Ovary (tissue), 9 donors: ENCODE measurements around the gene KIAA1217. TPM values are rescaled to one million over a fixed set of nuclear protein-coding genes. Genes with fewer than 3 reads are reported as not detected.

Experiments
- DNase-seq, 5 donors: peaks; one replicate each; pipeline ENCODE4 v3.0.0-alpha.2; 2019 to 2020
- H3K27ac ChIP-seq, 2 donors: fragments of 200-600 bp; one replicate each; pipeline versions ENCODE4 v1.5.1 to v1.8.0; 2019 to 2022
- H3K27me3 ChIP-seq: fragments of 200-600 bp; one replicate; pipeline ENCODE4 v1.8.0; 2022
- H3K36me3 ChIP-seq: fragments of 200-600 bp; sonication (generic); one replicate; pipeline ENCODE4 v1.5.1; 2019
- H3K4me1 ChIP-seq: one replicate; pipeline ENCODE4 v1.8.1; 2013; ENCODE audit warnings: mild to moderate bottlenecking, moderate library complexity; ENCODE audit not compliant: insufficient read depth
- H3K4me3 ChIP-seq: fragments of 200-600 bp; sonication (generic); one replicate; pipeline ENCODE4 v1.5.1; 2017
- H3K9me3 ChIP-seq, 2 donors: fragments of 200-600 bp in 1 of 2; sonication (generic) in 1 of 2; one replicate each; pipeline versions ENCODE4 v1.5.1 to v1.8.1; 2013 to 2019; ENCODE audit warnings: mild to moderate bottlenecking in 1 of 2, moderate library complexity in 1 of 2
- EP300 ChIP-seq: sonication (generic); formaldehyde crosslinking; IDR thresholded peaks from one replicate; pipeline ENCODE4 v1.6.1; 2017; ENCODE audit warnings: antibody characterized with exemption
- POLR2A ChIP-seq: fragments of 450-650 bp; IDR thresholded peaks from one replicate; pipeline ENCODE4 v1.6.1; 2017; ENCODE audit warnings: antibody characterized with exemption, mild to moderate bottlenecking, moderate library complexity
- WGBS, 3 donors: extraction: QIAGEN DNeasy Blood & Tissue Kit in 1 of 3; methylation state at CpG; one replicate each; pipeline versions ENCODE4 v1.1.5 to v1.1.7; 2013 to 2017; 5-methylcytosine and 5-hydroxymethylcytosine counted together
- intact Hi-C, 4 donors: fragments of 100-400 bp; cut with DNase I; formaldehyde crosslinking; loops; one replicate each; pipeline versions ENCODE4 v1.11.0 to v1.15.1; 2022 to 2023
- polyA plus RNA-seq, 2 donors: library from polyadenylated mRNA; stranded (reverse); fragments of 200-250 nt in 1 of 2; fragments of 350-450 nt in 1 of 2; fragmentation: Illumina TruSeq in 1 of 2; extraction: RNeasy Lipid Tissue Mini Kit (QIAGEN cat#74804) in 1 of 2; gene quantifications; one replicate each; pipeline ENCODE4 v1.2.3, GENCODE V29; 2013 to 2014
- total RNA-seq, 7 donors: library from RNA; depleted of rRNA in 2 of 7; stranded (reverse); fragments of >200 nt in 2 of 7; fragmentation: NEBNext Ultra II Directional in 3 of 7; extraction: Animal tissue kit (Norgen Biotek cat#: 25700) in 3 of 7; gene quantifications; one replicate each; pipeline versions ENCODE4 v1.1.0 to v1.2.4, GENCODE V29; 2016 to 2023
- TF ChIP-seq, protein P1 (sequence below), 3 donors: fragments of 450-650 bp in 2 of 3; fragments of 200-600 bp in 1 of 3; IDR thresholded peaks; one replicate each; pipeline versions ENCODE4 v1.5.1 to v1.8.0; 2016 to 2022; ENCODE audit warnings: antibody characterized with exemption in 3 of 3, mild to moderate bottlenecking in 1 of 3
- donor health status: DM: no; HTN: no; CAD: no; lungs with moderate emphysema.
- donor health status: DM: no; HTN: no; CAD: no.
- donor health status: Bipolar disorder and iron deficiency.
- donor health status: DM: yes; HTN: yes; CAD: no.
- donor health status: DM: no; HTN: no; CAD: no.
- donor health status: DM: yes; HTN: yes; CAD: no.

The KIAA1217 gene
- total and polyA plus RNA-seq, 9 donors: 7.2 to 47.1 (median 23.0) TPM

DNA sequence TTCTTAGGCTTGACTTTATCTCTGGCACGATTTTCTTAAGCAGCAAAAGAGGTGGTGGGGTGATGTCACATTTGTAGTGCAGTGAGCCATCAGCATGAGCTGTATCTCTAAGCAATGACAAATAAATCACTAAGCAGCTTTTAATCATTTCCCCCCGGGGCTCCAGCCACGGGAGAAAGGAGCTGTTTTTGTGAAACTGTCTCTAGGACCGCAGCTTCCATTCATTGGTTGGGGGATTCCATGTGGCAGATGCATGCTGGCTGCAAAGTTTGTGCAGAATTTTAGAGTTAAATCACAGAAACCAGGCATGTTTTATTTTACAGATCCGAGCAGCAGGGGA lies 464 bp downstream of the KIAA1217 start:
- H3K27me3 ChIP-seq: no peaks in the 10 kb centered on the region
- 0 to 1% (median 0%) methylated on average over 5 of the region's 5 CpGs for WGBS, 3 donors
- intact Hi-C loops: loop anchor here in 1 of 4 donors (10.0 kb wide), 1 partner anchor 305 kb away; no protein-coding TSS in a partner anchor

DNA sequence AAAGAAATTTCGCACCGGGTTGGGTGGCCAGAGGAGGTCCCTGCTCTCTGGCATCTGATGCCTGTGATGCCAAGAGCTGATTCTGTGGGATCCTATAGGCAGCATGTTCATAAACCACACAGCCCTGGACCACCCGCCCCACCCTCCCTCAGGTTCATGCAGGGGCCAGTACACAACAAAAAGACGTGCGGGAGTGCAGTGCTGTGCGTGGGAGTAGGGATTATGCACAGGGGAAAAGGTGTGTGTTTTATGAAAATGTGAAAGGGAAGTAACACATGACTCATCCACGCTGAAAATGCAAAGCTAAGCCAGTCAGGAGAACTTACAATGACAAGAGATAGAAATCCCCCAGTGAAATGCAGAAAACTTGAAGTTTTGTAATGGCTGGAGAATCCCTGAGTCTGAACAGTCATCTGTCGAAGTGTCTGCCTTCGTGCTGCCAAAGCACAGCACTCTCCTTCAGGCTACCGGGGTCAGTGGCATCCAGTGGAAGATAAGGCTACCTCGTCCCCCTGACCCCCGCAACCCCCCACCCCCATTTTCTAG lies 1.1 kb downstream of the KIAA1217 start:
- Histone ChIP-seq H3K4me1 (no peaks in the 10 kb centered on the region), H3K9me3 (no peaks in the 10 kb centered on the region), H3K4me3 (peak overlapping the region; percentile 50), H3K27me3 (no peaks in the 10 kb centered on the region), H3K27ac (peak overlapping the region in 1 of 2 donors; percentile 90), H3K36me3 (no peaks in the 10 kb centered on the region)
- DNase-seq: peak in 4 of 5 donors; percentile 26 to 49 (median 30)
- no peak for TF ChIP-seq POLR2A
- TF ChIP-seq, protein P1, sequence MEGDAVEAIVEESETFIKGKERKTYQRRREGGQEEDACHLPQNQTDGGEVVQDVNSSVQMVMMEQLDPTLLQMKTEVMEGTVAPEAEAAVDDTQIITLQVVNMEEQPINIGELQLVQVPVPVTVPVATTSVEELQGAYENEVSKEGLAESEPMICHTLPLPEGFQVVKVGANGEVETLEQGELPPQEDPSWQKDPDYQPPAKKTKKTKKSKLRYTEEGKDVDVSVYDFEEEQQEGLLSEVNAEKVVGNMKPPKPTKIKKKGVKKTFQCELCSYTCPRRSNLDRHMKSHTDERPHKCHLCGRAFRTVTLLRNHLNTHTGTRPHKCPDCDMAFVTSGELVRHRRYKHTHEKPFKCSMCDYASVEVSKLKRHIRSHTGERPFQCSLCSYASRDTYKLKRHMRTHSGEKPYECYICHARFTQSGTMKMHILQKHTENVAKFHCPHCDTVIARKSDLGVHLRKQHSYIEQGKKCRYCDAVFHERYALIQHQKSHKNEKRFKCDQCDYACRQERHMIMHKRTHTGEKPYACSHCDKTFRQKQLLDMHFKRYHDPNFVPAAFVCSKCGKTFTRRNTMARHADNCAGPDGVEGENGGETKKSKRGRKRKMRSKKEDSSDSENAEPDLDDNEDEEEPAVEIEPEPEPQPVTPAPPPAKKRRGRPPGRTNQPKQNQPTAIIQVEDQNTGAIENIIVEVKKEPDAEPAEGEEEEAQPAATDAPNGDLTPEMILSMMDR (IDR thresholded peaks at IDR 0.05): no peak
- no peak for TF ChIP-seq EP300
- intact Hi-C loops: loop anchor here in 2 of 4 donors (10.0 kb wide), 1 partner anchor 305 kb away; no protein-coding TSS in a partner anchor
- 4 to 8% (median 6%) methylated on average over 12 of the region's 12 CpGs for WGBS, 3 donors

More for the DNA sequence above, 464 bp downstream of the KIAA1217 start:
- no peak for DNase-seq
- no peak for TF ChIP-seq EP300
- TF ChIP-seq, protein P1 (IDR thresholded peaks at IDR 0.05): no peak
- TF ChIP-seq POLR2A: no peak
- Histone ChIP-seq H3K27ac (peak overlapping the region in 1 of 2 donors; percentile 90), H3K4me3 (peak overlapping the region; percentile 50), H3K4me1 (no peaks in the 10 kb centered on the region), H3K36me3 (no peaks in the 10 kb centered on the region), H3K9me3 (no peaks in the 10 kb centered on the region)

DNA sequence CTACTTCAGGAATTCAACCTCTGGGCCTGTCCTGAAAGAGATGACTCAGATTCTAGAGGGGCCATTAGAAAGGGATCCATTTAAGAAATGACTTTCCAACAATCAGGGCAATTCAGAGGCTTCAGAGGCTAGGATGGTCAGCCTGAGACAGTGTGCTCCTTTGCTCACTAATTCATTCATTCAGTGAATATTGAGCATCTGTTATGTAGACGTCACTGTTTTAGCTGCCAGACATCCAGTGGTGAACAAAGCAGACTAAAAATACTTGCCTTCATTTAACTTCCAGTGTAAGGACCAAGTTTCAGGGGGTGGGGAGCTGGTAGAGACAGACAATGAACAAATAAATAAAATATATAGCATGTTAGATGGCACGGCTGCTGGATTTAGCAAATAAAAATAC lies 1.6 kb downstream of the KIAA1217 start:
- H3K27me3 ChIP-seq: no peaks in the 10 kb centered on the region
- H3K36me3 ChIP-seq: no peaks in the 10 kb centered on the region
- WGBS, 3 donors: 58 to 64% (median 59%) methylated on average over 2 of the region's 2 CpGs
- TF ChIP-seq POLR2A: no peak
- TF ChIP-seq, protein P1 (IDR thresholded peaks at IDR 0.05): no peak
- TF ChIP-seq EP300: no peak
- DNase-seq: no peak
- peak overlapping the region; percentile 50 for H3K4me3 ChIP-seq
- no peak overlapping the region for H3K27ac ChIP-seq
- no peaks in the 10 kb centered on the region for H3K9me3 ChIP-seq
- intact Hi-C loops: loop anchor here in 1 of 4 donors (10.0 kb wide), 1 partner anchor 304 kb away; no protein-coding TSS in a partner anchor
- no peaks in the 10 kb centered on the region for H3K4me1 ChIP-seq

DNA sequence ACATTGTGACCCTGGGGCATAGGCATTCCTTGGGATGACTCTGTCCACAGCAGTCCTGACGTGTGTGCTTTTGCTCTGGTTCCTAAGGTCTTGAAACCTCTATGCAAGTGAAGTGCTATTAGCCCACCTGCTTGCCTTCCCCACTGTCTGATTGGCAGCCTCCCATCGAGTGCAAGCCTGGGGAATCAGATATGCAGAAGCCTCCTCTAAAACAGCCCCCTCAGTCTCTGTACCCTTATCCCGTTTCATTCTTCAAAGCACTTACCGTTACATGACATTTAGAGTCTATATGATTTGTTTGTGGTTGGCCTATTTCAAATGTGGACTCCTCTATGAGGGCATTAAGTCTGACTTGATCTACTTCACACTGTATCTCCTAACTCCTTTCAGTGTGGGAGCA lies 4.3 kb downstream of the KIAA1217 start:
- intact Hi-C loops: loop anchor here in 1 of 4 donors (10.0 kb wide), 1 partner anchor 302 kb away; no protein-coding TSS in a partner anchor
- 89 to 93% (median 90%) methylated on average over 4 of the region's 4 CpGs for WGBS, 3 donors
- H3K27ac ChIP-seq: no peak overlapping the region
- no peak for TF ChIP-seq EP300
- TF ChIP-seq, protein P1 (IDR thresholded peaks at IDR 0.05): no peak
- TF ChIP-seq POLR2A: no peak
- H3K36me3 ChIP-seq: no peaks in the 10 kb centered on the region
- no peaks in the 10 kb centered on the region for H3K27me3 ChIP-seq
- H3K4me3 ChIP-seq: no peak overlapping the region
- no peaks in the 10 kb centered on the region for H3K9me3 ChIP-seq
- DNase-seq: no peak
- no peaks in the 10 kb centered on the region for H3K4me1 ChIP-seq
